ENCODE results near the gene MED12.

The MED12 gene

DNA sequence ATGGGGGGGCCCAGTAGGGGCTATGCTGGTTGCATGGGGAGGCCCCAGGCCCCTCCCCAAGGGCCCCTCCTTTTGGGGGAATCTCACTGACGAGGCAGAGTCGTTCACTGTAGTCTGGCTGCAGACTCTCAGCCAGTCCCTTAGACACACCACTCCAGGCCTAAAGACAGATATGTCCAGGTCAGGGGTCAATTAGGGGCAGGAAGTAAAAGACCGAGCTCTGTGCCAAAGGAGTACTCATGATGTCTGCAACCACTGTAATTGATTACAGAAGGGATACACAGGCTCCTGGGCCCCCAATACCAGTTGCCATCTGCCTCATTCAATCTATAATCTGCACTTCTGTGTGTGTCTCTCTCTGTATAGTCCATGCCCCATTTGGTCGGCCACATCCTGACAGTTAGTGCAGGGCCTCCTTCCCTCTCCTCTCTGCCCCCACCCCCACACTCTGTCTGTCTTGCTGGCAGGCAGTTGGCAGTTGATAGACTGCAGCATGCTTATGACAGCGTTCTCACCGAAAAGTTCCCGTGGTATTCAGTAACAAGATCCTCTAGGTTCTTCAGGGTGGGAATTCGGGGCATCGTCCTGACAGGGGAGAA lies 10.5 kb upstream of the MED12 start:
- DNase-seq (ENCODE audit: low spot score): no peak
- TF ChIP-seq, protein P1, sequence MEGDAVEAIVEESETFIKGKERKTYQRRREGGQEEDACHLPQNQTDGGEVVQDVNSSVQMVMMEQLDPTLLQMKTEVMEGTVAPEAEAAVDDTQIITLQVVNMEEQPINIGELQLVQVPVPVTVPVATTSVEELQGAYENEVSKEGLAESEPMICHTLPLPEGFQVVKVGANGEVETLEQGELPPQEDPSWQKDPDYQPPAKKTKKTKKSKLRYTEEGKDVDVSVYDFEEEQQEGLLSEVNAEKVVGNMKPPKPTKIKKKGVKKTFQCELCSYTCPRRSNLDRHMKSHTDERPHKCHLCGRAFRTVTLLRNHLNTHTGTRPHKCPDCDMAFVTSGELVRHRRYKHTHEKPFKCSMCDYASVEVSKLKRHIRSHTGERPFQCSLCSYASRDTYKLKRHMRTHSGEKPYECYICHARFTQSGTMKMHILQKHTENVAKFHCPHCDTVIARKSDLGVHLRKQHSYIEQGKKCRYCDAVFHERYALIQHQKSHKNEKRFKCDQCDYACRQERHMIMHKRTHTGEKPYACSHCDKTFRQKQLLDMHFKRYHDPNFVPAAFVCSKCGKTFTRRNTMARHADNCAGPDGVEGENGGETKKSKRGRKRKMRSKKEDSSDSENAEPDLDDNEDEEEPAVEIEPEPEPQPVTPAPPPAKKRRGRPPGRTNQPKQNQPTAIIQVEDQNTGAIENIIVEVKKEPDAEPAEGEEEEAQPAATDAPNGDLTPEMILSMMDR (IDR thresholded peaks at IDR 0.05; ENCODE audit: extremely low read depth, missing control alignments): no peak

DNA sequence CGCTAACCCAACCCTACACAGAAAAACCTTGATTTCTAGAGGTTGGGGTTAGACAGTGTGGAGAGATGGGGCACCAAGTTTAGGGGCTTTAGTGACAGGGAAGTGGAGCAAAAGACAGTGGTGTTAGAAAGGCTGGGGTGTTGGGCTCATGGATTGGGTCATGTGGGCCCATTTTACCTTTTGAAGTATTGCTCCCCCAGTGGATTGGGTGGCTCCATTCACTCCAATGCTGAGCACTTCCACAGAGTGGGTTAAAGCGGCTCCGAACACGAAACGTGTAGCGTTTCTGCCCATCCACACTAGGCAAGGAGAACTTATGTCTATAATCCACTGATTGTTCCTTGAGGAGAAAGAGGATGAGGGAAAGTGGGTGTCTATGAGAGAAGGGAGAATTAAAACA lies 9.3 kb upstream of the MED12 start:
- TF ChIP-seq, protein P1 (IDR thresholded peaks at IDR 0.05; ENCODE audit: extremely low read depth, missing control alignments): no peak
- no peak for DNase-seq (ENCODE audit: low spot score)

DNA sequence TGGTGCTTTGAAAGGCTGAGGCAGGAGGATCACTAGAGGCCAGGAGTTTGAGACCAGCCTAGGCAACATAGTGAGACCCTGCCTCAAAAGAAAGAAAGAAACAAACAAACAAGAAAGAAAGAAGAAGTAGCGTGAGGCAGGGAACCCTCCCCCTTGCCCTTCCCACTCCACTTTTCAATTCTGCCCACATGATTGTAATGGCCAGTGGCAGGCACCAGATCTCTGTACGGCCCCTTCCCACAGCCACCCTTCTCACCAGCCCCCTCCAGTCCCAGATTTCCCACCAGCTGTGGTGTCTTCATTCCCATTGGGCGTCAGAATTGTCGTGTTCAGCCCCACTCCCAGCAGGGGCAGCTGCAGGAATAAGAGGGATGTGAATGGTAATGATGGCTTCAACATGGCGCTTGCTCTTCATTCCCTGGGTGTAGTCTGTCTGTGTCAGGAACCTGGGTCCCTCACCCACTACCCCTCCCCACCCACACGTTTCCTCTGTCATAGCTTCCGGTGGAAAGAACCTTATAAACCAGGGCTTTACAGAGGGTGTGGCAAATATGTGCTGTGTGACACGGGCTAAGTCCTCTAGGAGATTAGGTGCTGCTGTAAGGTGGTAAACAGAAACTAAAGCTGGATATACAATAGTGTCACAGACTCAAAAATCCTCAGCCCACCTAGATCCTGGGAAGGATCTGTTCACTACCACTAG lies 7.1 kb upstream of the MED12 start, which contains the start of gene IL2RG:
IL2RG (minus strand) TSS at position 437 of the 703 bp plus-strand sequence; CDS start at position 399, 38 bp downstream.
- peak; percentile 70 for DNase-seq (ENCODE audit: low spot score)

DNA sequence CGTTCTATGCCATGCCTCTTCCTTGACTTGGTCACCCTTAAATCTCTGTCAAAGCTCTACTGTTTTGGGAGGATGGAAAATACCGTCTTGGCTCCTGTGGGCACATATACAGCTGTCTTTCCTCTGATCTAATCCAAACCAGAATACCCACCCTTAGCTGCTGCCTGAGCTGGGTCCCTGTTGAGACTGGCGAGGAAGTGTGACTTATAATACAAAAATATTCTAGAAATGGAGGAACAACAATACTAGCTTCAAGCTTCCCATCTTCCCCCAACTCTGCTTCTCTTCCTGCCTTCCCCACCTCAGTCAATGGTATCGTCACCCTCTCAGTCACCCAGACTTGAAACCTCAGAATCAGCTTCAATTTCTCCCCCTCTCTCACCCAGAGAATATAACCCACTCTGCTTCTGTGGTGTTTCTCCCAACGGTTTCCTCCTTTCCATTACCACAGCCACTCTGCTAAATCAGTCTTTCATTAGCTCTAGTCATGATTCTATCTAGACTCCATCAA lies 6.4 kb upstream of the MED12 start:
- TF ChIP-seq, protein P1 (IDR thresholded peaks at IDR 0.05; ENCODE audit: extremely low read depth, missing control alignments): no peak
- no peak for DNase-seq (ENCODE audit: low spot score)

More for the DNA sequence above, 7.1 kb upstream of the MED12 start, which contains the start of gene IL2RG:
- TF ChIP-seq, protein P1 (IDR thresholded peaks at IDR 0.05; ENCODE audit: extremely low read depth, missing control alignments): no peak

DNA sequence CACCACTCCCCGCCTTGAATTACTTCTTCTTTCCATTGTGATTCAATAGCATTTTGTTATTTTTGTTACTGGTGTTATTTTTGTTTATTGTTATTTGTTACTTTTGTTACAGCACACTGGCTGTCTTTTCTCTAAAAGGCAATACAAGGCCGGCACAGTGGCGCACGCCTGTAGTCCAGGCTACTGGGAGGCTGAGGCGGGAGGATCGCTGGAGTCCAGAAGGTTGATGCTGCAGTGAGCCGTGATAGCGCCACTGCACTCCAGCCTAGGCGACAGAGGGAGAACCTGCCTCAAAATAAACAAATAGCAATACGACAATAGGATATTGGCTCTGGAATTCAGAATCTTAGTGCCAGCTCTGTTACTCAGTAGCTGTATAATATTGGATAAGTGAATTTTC lies 1.0 kb upstream of the MED12 start:
- no peak for DNase-seq (ENCODE audit: low spot score)
- TF ChIP-seq, protein P1 (IDR thresholded peaks at IDR 0.05; ENCODE audit: extremely low read depth, missing control alignments): no peak

DNA sequence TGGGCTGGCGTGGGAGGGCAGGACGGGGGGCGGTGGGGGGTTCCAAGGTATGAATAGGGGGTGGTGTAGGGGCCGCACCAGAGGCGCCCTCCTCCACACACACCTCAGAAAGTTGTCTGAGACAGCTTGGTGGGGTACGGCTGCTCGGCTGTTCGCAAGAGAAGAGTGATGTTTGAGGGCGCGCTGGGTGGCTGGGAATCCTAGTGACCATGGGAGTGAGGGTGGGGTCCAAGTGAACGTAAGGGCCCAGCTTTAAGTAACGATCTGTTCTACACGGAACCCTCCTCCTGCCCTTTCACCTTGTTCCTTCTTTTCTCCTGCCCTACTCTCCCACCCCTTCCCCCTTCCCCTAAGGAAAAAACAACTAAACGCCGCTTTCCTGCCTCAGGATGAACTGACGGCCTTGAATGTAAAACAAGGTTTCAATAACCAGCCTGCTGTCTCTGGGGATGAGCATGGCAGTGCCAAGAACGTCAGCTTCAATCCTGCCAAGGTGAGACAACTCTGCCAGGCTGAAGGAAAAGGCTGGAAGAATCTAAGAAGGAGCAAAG lies 664 bp downstream of the MED12 start:
- TF ChIP-seq, protein P1 (IDR thresholded peaks at IDR 0.05; ENCODE audit: extremely low read depth, missing control alignments): no peak
- no peak for DNase-seq (ENCODE audit: low spot score)

Data from GM20000 (cell line).